Epithelial cell of esophagus (primary cell): ENCODE data around the gene C1orf185.
A peak's percentile ranks its signal among the peaks of the same experiment; 100 is the strongest.
"Not testable (repeated sequence)": the region's sequence is repeated elsewhere in the genome, so short reads cannot be mapped to it uniquely, and the experiment has no call there.

ENCODE experiments used
- DNase-seq: peaks from one replicate; pipeline ENCODE4 v3.0.0; 2010; ENCODE audit warnings: low read depth
- H3K4me3 ChIP-seq: 2 replicates; pipeline ENCODE4 v1.5.1; 2011; ENCODE audit warnings: mild to moderate bottlenecking, low read length, control low read depth
- TF ChIP-seq, protein P1 (sequence below): IDR thresholded peaks from 2 replicates; pipeline ENCODE4 v1.5.1; 2011; ENCODE audit warnings: low read depth, mild to moderate bottlenecking, low read length, control low read depth, inconsistent platforms; ENCODE audit not compliant: insufficient read depth; ENCODE audit errors: missing control alignments

The C1orf185 gene

GRCh38 chr1:51175278-51175677 lies 73.2 kb downstream of the C1orf185 start:
- TF ChIP-seq, protein P1, sequence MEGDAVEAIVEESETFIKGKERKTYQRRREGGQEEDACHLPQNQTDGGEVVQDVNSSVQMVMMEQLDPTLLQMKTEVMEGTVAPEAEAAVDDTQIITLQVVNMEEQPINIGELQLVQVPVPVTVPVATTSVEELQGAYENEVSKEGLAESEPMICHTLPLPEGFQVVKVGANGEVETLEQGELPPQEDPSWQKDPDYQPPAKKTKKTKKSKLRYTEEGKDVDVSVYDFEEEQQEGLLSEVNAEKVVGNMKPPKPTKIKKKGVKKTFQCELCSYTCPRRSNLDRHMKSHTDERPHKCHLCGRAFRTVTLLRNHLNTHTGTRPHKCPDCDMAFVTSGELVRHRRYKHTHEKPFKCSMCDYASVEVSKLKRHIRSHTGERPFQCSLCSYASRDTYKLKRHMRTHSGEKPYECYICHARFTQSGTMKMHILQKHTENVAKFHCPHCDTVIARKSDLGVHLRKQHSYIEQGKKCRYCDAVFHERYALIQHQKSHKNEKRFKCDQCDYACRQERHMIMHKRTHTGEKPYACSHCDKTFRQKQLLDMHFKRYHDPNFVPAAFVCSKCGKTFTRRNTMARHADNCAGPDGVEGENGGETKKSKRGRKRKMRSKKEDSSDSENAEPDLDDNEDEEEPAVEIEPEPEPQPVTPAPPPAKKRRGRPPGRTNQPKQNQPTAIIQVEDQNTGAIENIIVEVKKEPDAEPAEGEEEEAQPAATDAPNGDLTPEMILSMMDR: no peak
- no peak overlapping the region for H3K4me3 ChIP-seq
- peak; percentile 23 for DNase-seq

GRCh38 chr1:51177988-51178387 lies 76.0 kb downstream of the C1orf185 start:
- not testable (repeated sequence) for DNase-seq, H3K4me3 ChIP-seq

DNA sequence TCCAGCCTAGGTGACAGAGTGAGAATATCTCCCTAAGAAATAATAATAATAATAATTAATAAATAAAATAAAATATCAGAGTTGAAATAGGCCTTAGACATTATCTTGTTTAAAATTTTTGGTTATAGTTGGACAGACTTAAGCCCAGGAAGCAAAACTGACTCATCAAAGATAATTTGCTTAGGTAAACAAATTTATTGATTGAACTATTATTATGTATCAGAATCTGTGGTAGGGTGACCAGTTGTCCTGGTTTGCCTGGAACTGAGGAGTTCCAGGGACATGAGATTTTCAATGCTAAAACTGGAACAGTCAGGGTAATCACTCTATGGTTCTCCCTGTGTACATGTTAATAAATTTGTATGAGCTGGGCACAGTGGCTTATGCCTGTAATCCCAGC lies 86.2 kb downstream of the C1orf185 start:
- DNase-seq: no peak
- TF ChIP-seq, protein P1: no peak
- H3K4me3 ChIP-seq: no peak overlapping the region

- no peak overlapping the region for H3K4me3 ChIP-seq
- TF ChIP-seq, protein P1: peak; percentile 94
- DNase-seq: peak; percentile 74
Observed at GRCh38 chr1:51189421-51190073, 87.5 kb downstream of the C1orf185 start.

DNA sequence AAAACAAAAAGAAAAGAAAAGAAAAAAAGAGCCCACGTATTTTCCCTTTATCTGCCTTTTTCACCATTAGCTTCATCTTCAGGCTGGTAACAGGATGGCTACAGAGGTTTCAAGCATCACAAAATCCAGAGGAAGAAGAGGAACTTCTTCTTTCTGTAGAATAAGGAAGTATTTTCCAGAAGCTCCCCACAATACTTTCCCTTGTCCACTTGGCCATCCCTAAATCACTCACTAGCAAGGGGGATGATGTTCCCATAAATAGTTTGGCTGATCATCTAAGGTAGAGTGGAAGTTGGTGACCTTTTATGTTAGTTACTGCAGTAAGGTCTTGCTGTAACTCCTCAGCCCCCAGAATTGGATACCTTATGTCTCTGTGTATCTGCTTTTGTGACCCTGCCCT lies 88.9 kb downstream of the C1orf185 start:
- TF ChIP-seq, protein P1: no peak
- no peak overlapping the region for H3K4me3 ChIP-seq
- DNase-seq: no peak

DNA sequence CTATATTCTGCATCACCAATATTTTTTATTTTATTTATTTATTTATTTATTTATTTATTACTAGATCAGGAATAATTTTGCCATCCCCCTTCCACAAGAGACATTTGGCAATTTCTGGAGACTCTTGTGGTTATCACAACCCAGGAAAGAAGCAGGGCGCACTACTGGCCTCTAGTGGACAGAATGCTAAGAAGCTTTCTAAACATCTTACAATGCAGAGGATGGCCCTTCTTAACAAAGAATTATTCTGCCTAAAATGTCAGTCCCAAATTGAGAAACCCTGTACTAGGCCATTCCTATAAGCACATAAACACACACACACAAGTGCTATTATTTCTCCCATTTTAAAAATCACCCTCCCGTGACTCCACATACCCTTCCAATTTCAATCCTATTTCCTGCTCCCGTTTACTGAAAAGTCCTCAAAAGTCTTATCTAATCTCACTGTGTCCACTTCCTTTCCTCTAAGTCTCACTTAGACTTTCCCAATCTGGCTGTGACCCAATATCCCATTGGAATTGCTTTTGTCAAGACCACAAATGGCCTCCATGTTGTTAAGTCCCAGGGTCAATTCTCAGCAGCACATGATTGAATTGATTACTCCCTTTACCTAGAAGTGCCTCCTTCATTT lies 90.3 kb downstream of the C1orf185 start:
- no peak overlapping the region for H3K4me3 ChIP-seq
- DNase-seq: peak; percentile 81
- TF ChIP-seq, protein P1: peak; percentile 90

GRCh38 chr1:51193564-51193963 lies 91.5 kb downstream of the C1orf185 start:
- no peak for DNase-seq
- H3K4me3 ChIP-seq: no peak overlapping the region
- TF ChIP-seq, protein P1: no peak
